NAMALWA (cell line): ENCODE results near the gene DUSP18.
A peak's percentile ranks its signal among the peaks of the same experiment; 100 is the strongest.
"Not testable (repeated sequence)": the region's sequence is repeated elsewhere in the genome, so short reads cannot be mapped to it uniquely, and the experiment has no call there.

Source experiments
- DNase-seq: peaks from one replicate; pipeline ENCODE4 v3.0.0-alpha.2; 2015; ENCODE audit warnings: low spot score

The DUSP18 gene

DNA sequence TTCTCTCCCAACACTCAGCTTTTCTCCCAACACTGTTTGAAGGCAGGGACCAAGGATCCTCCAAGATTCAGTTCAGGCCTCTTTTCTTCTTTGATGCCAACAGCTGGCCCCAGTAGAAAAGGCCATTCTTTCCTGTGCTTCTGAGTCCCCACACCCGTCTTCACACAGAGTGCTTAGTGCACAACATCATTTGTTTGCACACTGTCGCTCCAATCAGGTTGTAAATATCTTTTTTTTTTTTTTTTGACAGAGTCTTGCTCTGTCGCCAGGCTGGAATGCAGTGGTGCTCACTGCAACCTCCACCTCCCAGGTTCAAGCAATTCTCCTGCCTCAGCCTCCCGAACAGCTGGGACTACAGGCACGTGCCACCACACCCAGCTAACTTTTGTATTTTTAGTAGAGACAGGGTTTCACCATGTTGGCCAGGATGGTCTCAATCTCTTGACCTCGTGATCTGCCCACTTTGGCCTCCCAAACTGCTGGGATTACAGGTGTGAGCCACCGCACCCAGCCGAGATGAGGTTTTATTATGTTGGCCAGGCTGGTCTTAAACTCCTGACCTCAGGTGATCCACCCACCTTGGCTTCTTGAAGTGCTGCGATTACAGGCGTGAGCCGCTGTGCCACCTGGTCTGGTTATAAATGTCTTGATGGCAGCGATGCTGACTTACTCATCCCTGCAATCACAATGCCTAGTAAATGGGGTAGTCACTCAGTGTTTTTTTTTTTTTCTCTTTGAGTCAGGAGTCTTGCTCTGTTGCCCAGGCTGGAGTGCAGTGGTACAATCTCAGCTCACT, 12.4 kb upstream of the DUSP18 start:
- DNase-seq: not testable (repeated sequence)

DNA sequence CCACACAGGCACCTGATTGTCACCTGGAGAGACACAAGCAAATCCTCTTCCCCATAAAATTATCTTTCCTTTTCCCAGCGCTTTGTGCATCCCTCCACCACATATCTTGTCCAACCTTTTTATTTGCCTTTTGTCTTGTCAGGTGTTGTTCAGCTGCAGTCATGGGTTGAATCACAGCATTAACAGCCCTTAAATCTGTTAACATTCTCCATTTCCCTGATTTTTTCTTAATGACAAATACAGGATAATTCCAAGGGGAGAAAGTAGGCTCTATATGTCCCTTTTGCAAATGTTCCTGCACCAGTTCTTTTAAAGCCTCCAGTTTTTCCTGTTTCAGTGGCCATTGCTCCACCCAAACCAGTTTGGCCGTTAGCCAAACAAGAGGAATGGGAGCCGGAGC, 8.9 kb upstream of the DUSP18 start:
- DNase-seq: not testable (repeated sequence)

DNA sequence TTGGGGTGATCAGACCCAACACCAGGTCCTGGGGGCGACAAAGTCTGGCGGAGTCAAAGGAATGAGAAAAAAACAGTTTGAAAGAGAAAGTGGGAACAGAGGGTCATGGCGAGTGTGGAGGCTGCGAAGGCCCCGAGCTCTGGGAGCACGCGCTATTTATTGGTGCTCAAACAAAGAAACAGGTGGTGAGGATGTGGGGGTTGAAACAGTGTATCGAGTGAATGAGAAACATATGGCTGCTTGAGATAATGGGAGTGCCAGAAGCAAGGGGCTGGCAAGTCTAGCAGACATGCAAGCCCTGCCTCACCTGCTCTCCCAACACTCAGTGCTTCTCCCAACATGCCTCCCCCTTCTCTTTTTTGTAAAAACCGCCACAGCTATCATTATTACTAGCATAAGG, 7.8 kb upstream of the DUSP18 start:
- no peak for DNase-seq

DNA sequence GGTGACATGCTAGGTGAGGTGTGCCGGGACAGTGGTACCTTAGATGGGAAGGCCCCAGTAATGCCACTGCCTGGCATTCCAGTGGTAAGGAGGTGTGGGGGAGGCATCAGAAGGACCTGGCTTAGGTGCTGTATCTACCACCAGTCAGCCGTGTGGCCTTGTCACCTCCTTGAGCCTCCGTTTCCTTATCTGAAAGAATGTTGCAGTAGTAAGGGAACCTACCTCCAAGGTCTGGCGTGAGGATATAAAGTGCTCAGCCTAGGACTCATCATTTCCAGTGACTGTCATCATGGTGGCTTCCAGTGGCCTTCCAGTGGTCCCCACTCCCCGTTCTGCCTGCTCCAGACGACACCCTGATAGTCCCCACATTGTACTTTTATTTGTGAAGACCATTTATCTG, 6.8 kb upstream of the DUSP18 start:
- no peak for DNase-seq

DNA sequence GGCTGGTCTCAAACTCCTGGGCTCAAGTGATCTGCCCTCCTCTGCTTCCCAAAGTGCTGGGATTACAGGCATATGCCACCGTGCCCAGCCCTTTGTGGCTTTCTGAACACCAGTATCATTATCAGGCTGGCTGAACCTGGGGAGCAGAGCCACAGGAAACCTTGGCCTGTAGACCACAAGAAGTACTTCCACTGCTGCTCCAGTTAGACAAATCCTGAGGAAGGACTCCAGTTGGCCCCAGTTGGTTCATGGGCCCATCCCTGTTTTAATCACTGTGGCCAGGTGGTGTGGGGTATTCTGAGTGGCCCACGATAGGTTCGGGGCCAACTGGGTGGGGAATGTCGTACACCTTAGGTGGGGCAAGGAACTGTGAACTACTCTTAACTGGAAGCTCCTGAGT, 5.5 kb upstream of the DUSP18 start:
- no peak for DNase-seq

DNA sequence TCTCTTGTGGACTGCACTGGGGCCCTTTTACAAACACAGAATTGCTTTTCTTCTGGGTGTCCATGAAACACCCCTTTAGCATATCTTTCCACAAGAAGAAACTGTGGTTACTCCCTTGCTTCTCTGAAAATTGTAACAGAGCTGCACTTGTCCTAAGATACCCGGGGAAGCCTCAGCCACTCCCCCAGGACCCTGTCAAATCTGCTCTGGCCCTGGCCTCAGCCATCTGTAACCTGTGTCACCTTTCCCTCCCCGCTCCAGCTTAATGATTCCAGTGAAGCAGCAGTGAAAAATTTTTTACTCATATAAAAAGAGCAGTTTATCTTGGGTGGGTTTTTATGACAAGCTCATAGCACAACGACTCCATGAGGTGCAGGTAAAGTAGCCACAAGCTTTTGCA, 3.4 kb upstream of the DUSP18 start:
- DNase-seq: no peak

DNA sequence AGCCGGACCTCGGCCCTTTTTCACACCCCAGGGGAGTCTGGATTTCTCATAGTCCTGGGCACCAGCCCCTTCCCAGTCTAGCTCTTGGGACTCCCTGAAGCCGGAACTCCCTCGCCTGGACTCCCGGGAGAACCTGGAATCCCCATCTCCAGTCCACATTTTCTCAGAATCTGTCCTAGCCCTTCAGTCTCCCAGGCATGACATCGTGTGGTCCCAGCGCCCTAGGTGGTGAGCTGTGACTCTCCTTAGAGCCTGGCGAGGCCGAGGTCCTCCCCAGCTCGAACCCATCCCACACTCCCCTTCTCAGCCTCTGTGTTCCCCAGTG, 673 bp upstream of the DUSP18 start:
- no peak for DNase-seq

DNA sequence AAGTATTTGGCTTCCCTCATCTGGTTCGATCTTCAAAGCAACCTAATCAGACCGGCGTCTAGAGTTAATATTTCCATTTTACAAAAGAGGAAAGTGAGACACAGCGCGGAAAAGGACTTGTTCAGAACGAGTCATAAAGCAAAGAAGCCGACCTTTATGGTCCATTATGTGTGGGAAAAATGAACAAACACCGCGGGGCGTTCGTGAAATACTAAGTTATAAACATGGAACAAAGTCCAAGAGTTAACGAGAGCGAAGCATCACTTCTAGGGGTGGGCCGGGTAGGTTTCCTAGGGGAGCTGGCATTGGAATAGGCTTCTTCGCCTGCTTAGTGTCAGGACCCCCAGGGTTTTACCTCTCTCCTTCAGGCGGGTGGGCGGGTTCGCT, 575 bp downstream of the DUSP18 start:
- peak; percentile 33 for DNase-seq

DNA sequence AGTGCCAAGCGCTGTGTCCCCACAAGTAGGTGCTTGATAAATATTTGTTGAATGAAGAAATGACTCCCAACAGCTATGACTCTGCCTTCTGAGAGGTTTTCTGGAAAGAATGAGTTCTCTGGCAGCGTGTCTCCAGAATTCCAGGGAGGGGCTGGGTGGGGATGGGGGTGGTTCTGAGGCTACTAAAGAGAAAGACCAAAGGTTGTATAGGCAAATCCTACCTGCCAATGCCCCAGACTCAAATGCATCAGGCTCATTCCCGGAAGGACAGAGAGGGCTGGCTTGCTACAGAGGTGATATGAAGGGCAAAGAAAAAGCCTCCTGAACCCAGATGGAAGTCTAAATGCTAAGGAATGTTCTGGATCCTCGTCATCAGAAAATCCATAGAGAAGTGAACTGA, 1.9 kb downstream of the DUSP18 start:
- no peak for DNase-seq

DNA sequence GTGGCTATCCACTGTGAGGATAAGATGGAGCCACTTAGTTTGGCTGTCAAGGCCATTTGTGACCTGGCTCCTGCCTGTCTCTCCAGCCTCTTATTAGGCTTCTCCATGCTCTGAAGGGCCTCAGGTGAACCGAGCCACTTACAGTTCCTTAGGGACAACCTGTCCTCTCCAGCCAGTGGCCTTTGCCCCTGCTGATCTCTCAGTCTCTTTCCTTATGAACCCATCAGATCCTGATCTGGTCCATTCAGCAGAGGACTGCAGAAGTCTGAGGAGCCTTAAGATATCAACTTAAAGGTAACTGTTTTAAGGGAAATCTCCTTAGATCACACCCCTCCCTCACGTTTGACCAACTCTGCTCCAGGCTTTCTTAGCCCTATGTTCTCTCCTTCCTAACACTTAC, 2.4 kb downstream of the DUSP18 start:
- no peak for DNase-seq

DNA sequence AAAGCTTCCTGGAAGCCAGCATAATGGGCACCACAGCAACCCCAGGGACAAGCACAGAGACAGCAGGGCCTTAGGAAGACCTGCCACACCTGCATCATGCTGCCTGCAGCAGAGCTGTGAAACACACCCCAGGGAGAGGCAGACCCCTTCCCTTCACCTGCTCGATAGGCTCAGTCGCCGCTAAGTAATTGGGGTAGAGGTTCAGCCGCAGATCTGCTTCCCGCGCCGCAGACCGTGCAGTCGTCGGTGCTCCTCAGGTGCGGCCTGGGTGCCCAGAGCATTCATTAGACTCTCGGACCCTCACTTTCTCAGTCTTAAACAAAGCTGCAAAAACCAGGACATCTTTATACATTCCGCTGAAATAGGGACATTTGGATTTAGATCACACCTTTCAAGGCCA, 2.9 kb downstream of the DUSP18 start:
- DNase-seq: no peak

DNA sequence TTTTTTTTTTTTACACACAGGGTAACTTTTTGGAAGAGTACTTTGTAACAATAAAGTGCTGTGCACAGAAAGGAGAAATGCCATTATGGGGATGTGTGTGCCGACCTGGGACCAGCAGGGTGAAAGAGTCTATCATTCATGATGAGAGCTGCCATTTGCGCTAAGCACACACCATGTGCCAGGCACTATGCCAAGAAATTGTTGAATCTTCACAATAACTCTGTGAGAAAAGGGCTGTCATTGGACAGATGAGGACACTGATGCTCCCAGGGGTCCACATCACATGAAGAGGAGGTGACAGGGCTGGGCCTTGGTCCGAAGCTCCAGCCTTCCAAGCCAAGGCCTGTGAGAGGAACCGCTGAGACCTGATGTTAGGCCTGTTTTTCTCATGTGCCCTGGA, 5.6 kb downstream of the DUSP18 start:
- no peak for DNase-seq

DNA sequence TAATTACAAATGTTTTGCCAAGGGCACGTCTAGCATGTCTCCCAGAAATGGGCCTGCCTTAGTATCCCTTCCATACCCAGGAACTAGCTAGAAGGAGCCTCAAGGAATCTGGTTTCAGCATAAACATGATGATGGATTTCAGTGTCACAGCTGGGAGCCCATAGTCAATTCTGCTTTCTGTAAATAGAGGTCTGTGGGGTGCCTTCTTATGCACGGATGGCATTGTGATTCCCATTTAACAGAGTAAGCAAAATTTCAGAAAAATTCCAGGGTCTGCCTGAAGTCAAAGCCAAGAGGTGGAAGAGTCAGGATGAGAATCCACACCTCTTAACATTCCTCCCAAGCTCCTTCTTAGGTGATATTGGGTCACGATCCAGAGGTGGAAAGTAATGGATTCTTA, 12.1 kb downstream of the DUSP18 start:
- no peak for DNase-seq

DNA sequence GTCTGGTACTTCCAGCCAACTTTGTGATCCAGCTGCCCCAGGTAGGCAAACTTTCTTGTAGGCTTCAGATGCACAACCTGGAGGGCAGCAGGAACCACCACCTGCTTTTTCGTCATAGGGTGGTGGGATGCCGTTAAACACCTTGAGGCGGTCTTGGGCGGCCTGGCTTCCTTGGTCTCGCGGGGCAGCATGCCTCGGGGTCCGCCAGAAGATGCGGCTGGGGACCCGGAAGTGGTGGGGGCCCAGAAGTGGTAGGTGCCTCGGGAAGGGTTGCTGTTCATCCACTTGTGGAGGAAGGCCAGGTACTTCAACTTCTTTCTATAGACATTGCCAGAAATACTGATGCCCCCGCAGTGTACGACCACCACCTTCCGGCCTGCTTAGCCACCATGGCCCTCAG, 13.3 kb downstream of the DUSP18 start:
- DNase-seq: no peak

DNA sequence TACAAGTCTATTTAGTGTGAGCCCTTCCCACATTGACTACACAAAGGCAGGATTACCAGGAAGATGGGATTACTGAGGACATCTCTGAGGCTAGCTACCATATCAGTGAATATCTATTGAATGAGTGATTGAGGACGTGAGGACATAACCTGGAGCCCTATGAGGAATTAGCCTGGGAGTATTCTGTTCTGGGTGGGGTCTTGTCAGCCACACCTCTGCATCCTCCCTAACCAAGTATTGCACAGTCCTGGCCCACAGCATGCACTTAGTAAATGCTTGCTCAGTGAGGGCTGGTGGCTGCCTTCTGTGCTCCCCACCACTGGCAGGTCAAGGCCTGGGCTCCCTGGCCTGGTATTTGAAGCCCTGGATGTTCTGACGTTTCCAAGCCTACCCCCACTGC, 14.8 kb downstream of the DUSP18 start:
- no peak for DNase-seq

DNA sequence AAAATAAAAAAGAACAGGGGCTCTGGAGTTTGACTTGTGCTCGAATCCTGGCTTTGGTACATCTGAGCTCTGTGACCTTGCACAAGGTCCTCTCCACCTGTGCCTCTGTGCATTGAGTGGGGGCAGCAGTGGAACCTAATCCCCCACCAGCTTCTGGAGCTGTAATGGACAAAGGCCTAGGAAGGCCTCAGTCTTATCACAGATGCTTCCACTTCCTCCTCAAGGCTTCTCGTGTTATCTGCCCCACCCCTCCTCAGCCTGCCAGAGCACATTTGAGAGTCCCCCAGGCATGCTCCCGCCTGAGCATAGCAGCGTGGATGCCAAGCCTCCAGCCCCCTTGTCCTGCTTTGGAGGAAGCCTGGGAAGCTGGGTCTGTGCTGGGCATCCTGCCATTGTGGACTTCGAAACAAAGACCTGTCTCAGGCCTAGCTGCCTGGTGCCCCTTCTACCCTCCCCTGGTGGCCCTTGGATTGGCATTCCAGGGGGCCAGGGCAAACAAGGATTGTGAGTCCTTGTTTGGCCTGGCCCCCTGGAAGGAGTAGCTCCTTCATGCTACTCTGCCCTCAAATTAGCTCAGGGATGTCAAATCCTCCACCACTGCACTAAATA, 17.1 kb downstream of the DUSP18 start:
- DNase-seq: no peak

DNA sequence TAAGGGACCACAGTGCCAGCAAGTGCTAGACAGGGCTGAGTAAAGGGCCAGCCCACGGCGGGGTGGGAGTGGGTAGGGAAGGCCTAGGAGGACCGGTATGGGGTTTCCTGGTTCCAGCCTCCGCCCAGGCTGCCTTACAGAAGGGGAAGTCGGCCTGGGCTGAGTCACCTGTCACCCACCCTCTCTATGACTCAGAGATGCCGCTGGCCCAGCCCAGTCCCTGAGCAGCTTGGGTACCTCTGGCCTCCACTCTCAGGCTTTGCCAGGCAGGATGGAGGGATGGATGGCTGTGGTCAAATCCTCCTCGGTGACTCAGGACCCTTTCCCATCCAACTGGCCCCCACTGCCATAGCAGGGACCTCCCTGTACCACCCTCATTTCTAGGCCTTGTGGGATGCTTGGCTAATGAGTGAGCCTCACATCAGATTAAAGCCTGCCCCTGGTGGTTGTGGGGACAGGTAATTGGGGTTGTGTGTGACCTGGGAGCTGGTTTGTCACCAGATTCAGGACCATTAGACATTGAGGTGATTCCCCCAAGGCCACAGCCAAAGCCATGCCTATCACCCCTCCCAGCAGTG, 18.2 kb downstream of the DUSP18 start:
- no peak for DNase-seq

DNA sequence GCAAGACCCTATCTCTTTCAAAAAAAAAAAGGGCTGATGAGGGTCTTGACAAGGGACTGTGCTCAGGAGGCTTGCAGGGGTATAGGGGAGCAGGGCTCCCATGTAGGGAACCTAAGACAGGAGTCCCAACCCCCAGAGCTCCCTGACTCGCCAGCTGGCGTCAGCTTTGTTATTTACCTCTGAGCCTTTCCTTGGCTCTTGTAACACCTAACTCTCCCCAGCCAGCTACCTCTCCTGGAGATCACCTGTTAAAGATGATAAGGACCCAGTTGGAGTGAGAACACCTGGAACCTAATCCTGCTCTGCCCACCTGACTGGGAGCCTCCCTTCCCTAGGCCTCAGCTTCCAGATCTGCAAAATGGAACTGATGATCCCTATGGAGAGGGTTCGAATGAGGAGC, 18.9 kb downstream of the DUSP18 start:
- no peak for DNase-seq

DNA sequence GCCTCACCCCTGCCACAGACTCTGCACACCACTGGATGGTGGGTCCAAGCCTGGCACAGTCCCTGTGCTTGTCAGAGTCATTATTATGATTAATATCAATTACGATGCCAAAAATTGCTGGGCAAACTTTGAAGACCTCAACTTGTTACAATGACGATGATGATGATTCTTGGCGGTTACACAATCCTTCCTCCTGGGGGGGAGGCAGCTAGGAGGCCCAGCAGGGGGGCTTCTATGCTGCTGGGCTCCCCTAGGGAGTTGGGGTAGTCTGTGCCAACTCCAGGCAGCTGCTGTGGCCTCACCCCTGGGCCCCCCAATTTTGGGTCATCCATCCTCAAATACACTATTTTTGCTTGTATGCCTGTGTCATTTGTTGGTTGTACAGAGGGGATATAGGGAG, 20.1 kb downstream of the DUSP18 start:
- DNase-seq: no peak

DNA sequence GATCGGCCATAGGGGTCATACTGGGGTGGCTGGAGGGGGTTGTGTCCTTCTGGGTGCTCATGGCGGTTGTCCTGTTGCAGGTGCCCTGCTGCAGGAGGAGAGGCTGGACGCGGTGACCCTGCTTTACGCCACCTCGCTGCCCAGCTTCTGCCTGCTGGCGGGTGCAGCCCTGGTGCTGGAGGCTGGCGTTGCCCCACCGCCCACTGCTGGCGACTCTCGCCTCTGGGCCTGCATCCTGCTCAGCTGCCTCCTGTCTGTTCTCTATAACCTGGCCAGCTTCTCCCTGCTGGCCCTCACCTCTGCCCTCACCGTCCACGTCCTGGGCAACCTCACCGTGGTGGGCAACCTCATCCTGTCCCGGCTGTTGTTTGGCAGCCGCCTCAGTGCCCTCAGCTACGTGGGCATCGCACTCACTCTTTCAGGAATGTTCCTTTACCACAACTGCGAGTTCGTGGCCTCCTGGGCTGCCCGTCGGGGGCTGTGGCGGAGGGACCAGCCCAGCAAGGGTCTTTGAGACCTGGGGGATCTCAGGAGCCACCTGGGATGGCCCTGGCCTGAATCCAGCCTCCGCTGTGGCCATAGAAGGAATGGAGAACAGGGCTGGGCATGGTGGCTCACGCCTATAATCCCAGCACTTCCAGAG, 21.0 kb downstream of the DUSP18 start:
- DNase-seq: no peak

DNA sequence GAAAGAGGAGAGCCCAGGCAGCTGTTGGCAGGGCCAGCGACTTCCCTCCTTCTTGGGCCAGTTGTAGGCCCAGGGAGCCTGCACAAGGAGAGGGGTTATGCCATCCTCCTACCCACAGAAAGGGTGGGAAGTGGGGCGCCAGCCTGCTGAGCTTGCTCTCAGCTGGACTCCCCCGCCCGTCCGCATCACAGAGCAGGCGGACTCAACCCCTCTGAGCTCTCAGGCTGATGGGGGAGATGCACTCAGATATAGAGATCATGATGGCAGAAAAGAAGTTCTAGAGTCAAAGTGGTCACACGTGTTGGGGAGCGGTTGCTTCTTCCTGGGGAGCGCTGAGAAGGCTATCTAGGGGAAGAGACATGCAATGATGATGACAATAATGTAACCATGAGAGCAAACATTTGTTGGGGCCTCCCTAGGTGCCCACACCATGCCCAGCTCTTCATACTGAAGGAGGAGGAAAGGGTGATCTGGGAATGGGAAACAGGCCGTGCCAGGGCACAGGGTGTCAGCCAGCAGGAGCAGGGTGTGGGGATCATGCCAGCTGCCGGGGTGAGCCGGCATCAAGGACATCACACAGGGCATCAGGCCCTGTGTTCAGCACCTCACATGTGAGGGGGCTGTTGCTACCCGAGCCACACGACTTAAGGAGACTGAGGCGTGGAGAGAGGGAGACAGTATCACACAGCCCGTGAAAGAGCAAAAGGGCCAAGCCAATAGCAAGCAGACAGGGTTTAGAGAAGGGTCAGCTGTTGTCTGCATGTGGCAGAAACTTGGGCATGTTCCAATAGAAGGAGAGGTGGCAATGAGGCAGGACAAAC, 24.4 kb downstream of the DUSP18 start:
- no peak for DNase-seq

DNA sequence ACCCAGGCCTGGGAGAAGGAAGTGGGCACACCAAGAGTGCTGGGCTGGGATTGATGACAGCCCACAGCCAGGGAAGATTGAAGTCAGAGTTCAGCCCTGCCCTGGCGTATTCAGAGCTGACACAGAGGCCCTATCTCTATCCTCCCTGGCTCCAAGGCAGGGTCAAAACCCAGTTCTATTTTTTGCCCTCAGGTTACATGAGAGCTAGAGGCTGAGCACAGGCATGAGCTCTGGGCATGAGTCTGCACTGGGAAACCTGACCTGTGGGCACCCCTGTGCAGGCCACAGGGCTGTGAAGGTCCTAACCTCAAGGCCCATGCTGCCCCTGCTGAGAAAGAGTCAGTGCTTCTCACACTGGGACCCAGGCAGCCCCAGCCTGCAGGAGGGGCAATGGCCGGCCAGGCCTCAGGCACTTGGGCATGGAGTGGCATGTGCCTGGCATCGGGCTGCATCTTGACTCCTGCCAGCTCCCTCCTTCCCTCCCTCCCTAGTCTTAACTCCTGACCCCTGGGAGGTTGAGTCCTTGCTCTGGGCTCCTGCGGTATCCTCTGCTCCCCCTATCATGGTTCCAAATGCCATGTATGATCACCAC, 26.7 kb downstream of the DUSP18 start:
- DNase-seq: no peak
